Bronchial epithelial cell (primary cell): ENCODE data around the gene KLHL33. TPM values are rescaled to one million over a fixed set of nuclear protein-coding genes. Genes with fewer than 3 reads are reported as not detected.

Experiments
- DNase-seq: peaks from one replicate; pipeline ENCODE4 v3.0.0-alpha.2; 2010; ENCODE audit warnings: low read depth
- FAIRE-seq: peaks from 2 replicates; lab custom pipeline; 2011; peaks lifted over from hg19 to GRCh38; lab: Jason Lieb, UNC
- H3K27me3 ChIP-seq: 2 replicates; pipeline ENCODE4 v1.5.1; 2011; ENCODE audit warnings: low read length; ENCODE audit not compliant: control insufficient read depth, insufficient read depth
- H3K36me3 ChIP-seq: 2 replicates; pipeline ENCODE4 v1.5.1; 2011; ENCODE audit warnings: low read length; ENCODE audit not compliant: control insufficient read depth, insufficient read depth
- H3K4me3 ChIP-seq: 2 replicates; pipeline ENCODE4 v1.5.1; 2011; ENCODE audit warnings: mild to moderate bottlenecking, low read depth, low read length, control low read depth
- total RNA-seq: library from RNA; depleted of rRNA; stranded (reverse); fragments of >200 nt; gene quantifications from 2 replicates; pipeline ENCODE4 v1.2.1, GENCODE V29; 2014
- TF ChIP-seq, protein P1 (sequence below): IDR thresholded peaks from 2 replicates; pipeline ENCODE4 v1.5.1; 2011; ENCODE audit warnings: mild to moderate bottlenecking, moderate library complexity, low read length, control low read depth, inconsistent platforms; ENCODE audit not compliant: insufficient read depth, severe bottlenecking

Gene KLHL33
- total RNA-seq, 1 donor from 2014 or later, result not detected

DNA sequence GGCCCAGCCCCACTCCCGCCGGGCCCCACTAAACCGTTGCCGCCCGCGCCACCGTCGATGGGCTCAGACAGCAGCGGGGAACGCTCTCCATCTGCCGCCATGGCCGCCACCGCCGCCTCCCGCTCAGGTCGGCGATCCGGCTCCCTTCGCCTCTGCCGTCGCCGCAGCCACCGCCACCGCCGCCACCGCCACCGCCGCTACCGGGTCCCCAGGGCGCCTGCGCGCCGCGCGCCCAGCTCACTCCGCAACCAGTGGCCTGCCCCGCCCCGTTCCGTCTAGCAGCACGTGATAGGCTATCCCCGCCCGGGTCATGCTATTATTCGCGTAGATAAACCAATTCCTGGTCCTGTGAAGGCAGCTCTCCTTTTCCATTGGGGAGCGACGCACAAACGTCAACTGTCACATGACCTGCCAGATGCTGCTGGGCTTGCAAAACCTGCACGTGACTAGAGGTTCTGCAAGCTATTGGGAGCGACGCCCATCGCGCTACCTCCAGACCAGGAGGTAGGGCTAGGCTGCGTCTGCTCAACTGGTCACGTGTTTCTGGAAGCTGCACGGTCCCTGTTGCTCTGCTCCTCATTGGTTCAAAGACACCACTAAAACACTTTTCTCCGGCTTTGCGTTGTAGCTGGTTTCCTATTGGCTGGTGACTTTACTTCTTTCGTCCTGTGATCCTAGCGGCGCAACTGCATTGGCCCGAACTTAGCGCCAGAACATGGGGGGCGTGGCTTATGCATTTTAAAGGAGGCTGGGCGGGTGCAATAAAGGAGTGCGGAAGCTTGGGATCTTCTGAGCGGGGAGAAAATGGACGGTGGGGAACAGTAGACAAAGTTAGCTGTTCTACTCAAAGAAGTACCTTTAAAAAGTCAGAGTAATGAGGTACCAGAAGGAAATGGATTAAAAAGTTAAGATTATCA lies 25.5 kb upstream of the KLHL33 start, which contains the start of gene PIP4P1:
PIP4P1 (minus strand) TSS at position 210 of the 917 bp plus-strand sequence; CDS start at position 101, 109 bp downstream.
- Histone ChIP-seq H3K27me3 (no peaks in the 10 kb centered on the region), H3K4me3 (peak within 1 kb of the TSS; percentile 76), H3K36me3 (peaks cover 9% of the 10 kb centered on the region)
- FAIRE-seq, result peak; percentile 99
- TF ChIP-seq, protein P1, sequence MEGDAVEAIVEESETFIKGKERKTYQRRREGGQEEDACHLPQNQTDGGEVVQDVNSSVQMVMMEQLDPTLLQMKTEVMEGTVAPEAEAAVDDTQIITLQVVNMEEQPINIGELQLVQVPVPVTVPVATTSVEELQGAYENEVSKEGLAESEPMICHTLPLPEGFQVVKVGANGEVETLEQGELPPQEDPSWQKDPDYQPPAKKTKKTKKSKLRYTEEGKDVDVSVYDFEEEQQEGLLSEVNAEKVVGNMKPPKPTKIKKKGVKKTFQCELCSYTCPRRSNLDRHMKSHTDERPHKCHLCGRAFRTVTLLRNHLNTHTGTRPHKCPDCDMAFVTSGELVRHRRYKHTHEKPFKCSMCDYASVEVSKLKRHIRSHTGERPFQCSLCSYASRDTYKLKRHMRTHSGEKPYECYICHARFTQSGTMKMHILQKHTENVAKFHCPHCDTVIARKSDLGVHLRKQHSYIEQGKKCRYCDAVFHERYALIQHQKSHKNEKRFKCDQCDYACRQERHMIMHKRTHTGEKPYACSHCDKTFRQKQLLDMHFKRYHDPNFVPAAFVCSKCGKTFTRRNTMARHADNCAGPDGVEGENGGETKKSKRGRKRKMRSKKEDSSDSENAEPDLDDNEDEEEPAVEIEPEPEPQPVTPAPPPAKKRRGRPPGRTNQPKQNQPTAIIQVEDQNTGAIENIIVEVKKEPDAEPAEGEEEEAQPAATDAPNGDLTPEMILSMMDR, result no peak
- peak; percentile 100 for DNase-seq

DNA sequence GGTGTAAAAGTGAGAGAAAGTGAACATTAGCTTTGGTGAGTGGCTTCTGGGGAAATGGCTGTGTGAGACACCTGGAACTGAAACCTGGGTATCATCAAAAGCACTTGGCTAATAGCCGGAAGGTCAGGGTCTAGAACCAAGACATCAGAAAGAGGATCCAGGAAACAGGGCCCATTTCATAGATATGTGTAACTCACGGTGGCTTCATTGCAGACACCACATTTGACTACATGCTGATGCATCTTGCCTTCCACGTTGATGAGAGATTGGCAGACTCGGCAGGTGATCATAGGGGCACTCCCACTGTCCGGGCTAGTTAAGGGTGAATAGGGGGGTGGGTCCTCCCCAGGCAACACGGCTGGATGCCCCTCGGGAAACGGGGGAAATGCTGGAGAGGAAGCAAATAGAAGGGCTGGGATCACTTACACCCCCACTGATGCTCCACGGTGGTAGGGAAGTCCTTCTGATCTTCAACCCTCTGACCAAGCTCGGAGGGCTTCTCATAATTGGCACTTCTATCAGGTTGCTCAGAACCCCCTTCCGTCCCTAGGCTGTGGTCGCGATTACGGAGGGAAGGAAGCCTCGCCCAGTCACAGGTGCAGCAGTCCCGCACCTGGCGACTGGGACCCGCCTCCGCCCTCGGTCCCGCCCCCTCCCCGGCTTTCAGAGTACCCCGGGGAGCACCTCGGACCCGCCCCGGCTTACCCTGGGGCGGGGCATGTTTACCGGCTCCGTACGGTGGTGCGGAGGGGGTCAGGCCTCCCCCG lies 24.7 kb upstream of the KLHL33 start:
- no peaks in the 10 kb centered on the region for H3K27me3 ChIP-seq
- H3K4me3 ChIP-seq, result peak overlapping the region; percentile 76
- DNase-seq, result no peak
- TF ChIP-seq, protein P1, result no peak
- peaks cover 9% of the 10 kb centered on the region for H3K36me3 ChIP-seq
- FAIRE-seq, result no peak

DNA sequence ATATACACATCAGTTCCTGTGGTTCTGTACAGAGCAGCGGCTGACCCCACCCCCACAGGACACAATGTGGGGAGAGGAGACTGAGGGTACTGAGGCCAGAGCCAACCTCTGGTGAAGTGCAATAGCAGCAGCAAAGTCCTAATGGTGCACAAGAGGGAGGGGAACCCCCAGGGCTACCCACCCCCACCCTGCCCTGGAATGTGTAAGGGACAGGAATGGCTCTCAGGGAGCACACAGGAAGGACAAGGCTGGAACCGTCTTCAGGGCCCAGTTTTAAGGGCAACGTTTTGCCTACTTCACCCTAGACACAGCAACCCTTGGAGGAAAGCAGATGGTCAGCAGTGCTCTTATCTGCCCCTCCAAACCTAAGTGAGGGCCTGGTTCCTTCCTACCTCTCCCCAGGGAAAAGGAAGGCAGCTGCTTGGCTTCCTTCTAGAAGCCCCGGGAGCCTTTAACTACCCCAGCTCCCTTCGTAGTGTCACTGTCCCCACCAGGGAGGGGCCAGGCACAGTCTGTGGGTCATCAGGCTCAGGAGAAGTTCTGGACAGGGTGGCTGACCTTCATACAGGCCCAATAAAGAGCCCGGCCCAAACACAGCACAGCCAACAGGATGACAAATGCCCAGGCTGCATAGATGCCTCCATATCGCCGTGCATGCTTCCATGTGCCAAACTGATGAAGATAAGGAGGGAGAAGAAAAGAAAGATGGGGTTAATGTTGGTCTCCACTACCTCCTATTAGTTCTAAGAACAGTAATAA lies 22.2 kb upstream of the KLHL33 start:
- TF ChIP-seq, protein P1, result no peak
- FAIRE-seq (no peak), DNase-seq (no peak)
- H3K36me3 ChIP-seq, result peaks cover 9% of the 10 kb centered on the region
- H3K4me3 ChIP-seq, result no peak overlapping the region
- H3K27me3 ChIP-seq, result no peaks in the 10 kb centered on the region

DNA sequence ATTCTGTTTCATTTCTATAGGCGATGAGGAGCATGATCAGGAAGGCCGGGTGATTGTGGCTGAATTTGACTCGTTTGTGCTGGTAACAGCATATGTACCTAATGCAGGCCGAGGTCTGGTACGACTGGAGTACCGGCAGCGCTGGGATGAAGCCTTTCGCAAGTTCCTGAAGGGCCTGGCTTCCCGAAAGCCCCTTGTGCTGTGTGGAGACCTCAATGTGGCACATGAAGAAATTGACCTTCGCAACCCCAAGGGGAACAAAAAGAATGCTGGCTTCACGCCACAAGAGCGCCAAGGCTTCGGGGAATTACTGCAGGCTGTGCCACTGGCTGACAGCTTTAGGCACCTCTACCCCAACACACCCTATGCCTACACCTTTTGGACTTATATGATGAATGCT lies 21.0 kb upstream of the KLHL33 start:
- TF ChIP-seq, protein P1, result no peak
- Histone ChIP-seq H3K4me3 (no peak overlapping the region), H3K36me3 (peaks cover 9% of the 10 kb centered on the region), H3K27me3 (no peaks in the 10 kb centered on the region)
- FAIRE-seq, result no peak
- no peak for DNase-seq
